Fibroblast of villous mesenchyme (primary cell): Measurements from ENCODE around the gene ALDH1L2. TPM values are rescaled to one million over a fixed set of nuclear protein-coding genes. Genes with fewer than 3 reads are reported as not detected.

Experiments
- DNase-seq: peaks from one replicate; pipeline ENCODE4 v3.0.0-alpha.2; 2010; ENCODE audit warnings: low read depth
- H3K4me3 ChIP-seq: 2 replicates; pipeline ENCODE4 v1.5.1; 2011; ENCODE audit warnings: low read depth, mild to moderate bottlenecking, low read length
- CTCF ChIP-seq: IDR thresholded peaks from 2 replicates; pipeline ENCODE4 v1.5.1; 2012; ENCODE audit warnings: low read depth, mild to moderate bottlenecking, low read length; ENCODE audit not compliant: insufficient read depth
- total RNA-seq: library from RNA; depleted of rRNA; stranded (reverse); fragments of >200 nt; gene quantifications from 2 replicates; pipeline ENCODE4 v1.2.3, GENCODE V29; 2012

ALDH1L2 gene
- total RNA-seq, 1 donor = 23.3 TPM

DNA sequence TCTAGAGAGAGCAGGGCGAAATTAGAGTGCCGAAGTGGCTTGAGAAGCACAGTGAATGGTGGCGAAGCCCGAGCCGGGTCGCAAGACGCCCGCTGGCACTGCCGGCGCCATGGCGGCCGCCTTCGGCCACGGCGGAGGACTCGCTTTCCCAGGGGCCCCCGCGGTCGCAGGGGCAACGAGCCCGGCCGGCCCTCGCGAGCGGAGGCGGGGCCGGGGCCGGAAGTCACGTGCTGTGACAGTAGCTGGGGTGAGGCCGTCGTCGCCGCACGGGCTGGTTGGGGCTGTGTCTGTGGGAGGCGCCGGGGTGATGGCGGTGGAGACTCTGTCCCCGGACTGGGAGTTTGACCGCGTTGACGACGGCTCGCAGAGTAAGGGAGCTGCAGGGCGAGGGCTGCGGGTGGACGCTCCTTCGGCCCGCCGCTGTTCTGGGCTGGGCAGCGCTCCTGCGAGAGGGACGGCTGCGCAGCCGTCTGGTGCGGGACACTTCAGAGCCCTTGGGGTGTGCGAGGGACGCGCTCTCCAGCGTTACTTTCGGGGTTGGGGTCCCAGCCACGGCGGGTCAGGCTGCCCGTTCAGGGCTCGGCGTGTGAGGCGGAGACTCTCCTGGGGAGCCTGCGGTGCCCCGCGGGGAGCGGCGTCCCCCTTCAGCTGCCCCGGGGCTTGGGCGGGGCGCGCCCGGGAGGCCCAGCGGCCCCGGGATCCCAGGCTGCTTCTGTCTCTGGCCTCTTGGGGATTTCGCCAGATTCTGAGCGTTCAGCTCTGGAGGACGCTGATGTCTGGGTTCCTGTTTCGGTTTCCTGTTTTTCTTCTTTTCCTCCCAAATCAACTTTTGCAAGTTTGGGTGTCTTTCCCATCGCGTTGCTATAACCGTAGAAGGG lies 23.5 kb upstream of the ALDH1L2 start, which contains the start of gene WASHC4:
WASHC4 (plus strand) TSS at position 238 of the 878 bp plus-strand sequence; CDS start at position 308, 70 bp downstream.
- peak within 1 kb of the TSS; percentile 89 for H3K4me3 ChIP-seq
- TF ChIP-seq CTCF = no peak
- DNase-seq = peak; percentile 91

- H3K4me3 ChIP-seq = peak overlapping the region; percentile 89
- TF ChIP-seq CTCF = no peak
- peak; percentile 67 for DNase-seq
Observed at GRCh38 chr12:105107171-105107493, 22.9 kb upstream of the ALDH1L2 start.

DNA sequence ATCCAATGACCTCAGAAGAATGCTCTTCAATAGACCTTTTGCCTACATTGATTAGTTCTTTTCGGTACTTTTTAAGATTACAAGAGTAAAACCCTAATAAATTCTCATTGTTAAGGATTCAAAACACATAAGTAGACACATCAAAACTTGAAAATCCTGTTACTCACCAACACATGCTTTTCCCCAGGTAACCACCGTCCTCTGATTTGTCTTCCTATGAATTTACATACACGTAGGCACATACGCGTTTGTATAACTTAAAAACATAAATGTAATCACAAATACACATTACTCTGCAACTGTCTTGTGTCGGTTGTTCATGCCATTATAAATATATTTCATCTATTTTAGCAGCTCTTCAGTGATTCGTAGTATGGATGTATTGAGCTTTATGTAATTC lies 22.4 kb upstream of the ALDH1L2 start:
- no peak for TF ChIP-seq CTCF
- peak overlapping the region; percentile 89 for H3K4me3 ChIP-seq
- no peak for DNase-seq

DNA sequence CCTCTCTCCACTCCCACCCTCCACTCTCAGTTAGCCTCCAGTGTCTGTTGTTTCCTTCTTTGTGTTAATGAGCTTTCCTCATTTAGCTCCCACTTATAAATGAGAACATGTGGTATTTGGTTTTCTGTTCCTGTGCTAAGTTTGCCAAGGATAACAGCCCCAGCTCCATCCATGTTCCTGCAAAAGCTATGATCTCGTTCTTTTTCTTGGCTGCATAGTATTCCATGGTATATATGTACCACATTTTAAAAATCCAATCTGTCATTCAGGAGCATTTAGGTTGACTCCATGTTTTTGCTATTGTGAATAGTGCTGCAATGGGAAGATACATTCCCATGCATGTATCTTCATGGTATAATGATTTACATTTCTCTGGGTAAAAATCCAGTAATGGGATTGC lies 20.5 kb upstream of the ALDH1L2 start:
- H3K4me3 ChIP-seq = no peak overlapping the region
- TF ChIP-seq CTCF = no peak
- no peak for DNase-seq

- H3K4me3 ChIP-seq = no peak overlapping the region
- TF ChIP-seq CTCF = no peak
- DNase-seq = peak; percentile 30
Observed at GRCh38 chr12:105102673-105103072, 18.4 kb upstream of the ALDH1L2 start.

DNA sequence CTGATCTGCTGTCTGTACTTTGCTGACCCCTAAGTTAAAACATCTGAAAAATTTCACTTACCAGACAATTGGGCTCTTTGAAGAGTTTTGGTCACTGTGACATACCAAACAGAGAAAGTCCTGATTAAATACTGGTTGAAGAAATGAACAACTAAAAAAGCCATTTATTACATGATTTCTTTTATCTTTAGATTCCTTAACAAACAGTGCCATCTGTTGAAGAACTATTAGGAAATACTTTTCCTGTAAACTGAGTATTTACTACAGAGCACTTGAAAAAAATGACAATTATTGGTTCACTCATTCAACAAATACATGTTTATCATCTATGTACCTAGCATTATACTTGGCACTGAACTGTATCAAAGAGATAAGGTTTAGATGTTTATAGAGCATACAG lies 16.7 kb upstream of the ALDH1L2 start:
- H3K4me3 ChIP-seq = no peak overlapping the region
- DNase-seq = peak; percentile 51
- no peak for TF ChIP-seq CTCF
